CD14-positive monocyte (primary cell): ENCODE data around the gene CYP19A1. TPM values are rescaled to one million over a fixed set of nuclear protein-coding genes. Genes with fewer than 3 reads are reported as not detected.
A peak's percentile ranks its signal among the peaks of the same experiment; 100 is the strongest.

Experiments used
- DNase-seq, 3 donors: peaks; one replicate each; pipeline ENCODE4 v3.0.0-alpha.2; 2011 to 2022
- H2AFZ ChIP-seq: 2 replicates; pipeline ENCODE4 v1.6.0; 2012; ENCODE audit warnings: mild to moderate bottlenecking, low read depth, low read length, inconsistent platforms; ENCODE audit not compliant: insufficient read depth, poor library complexity, severe bottlenecking
- H3K27ac ChIP-seq, 2 donors: 1 replicate in 1 of 2; 2 replicates in 1 of 2; pipeline ENCODE4 v1.5.1; 2012 to 2013; ENCODE audit warnings: low read length in 2 of 2, control low read depth in 1 of 2, inconsistent platforms in 1 of 2, low read depth in 1 of 2, mild to moderate bottlenecking in 1 of 2
- H3K27me3 ChIP-seq, 2 donors: one replicate each; pipeline versions ENCODE4 v1.6.0 to v1.6.1; 2011 to 2013; ENCODE audit warnings: low read length in 2 of 2; ENCODE audit not compliant: control insufficient read depth in 2 of 2, insufficient read depth in 2 of 2
- H3K36me3 ChIP-seq, 2 donors: replicated peaks in 1 of 2; 1 replicate in 1 of 2; 2 replicates in 1 of 2; pipeline versions ENCODE4 v1.5.1 to v1.6.1; 2012 to 2013; ENCODE audit warnings: low read length in 2 of 2, control low read depth in 1 of 2, inconsistent platforms in 1 of 2, mild to moderate bottlenecking in 1 of 2; ENCODE audit not compliant: insufficient read depth in 2 of 2, control insufficient read depth in 1 of 2
- H3K4me1 ChIP-seq, 2 donors: 1 replicate in 1 of 2; 2 replicates in 1 of 2; pipeline versions ENCODE4 v1.5.1 to v1.6.1; 2012 to 2013; ENCODE audit warnings: low read length in 2 of 2, control low read depth in 1 of 2, inconsistent platforms in 1 of 2, mild to moderate bottlenecking in 1 of 2, moderate library complexity in 1 of 2; ENCODE audit not compliant: insufficient read depth in 2 of 2, control insufficient read depth in 1 of 2
- H3K4me2 ChIP-seq: replicated peaks from 2 replicates; pipeline ENCODE3; 2012; ENCODE audit warnings: low read length, moderate library complexity, mild to moderate bottlenecking; ENCODE audit not compliant: poor library complexity, severe bottlenecking; ENCODE audit errors: extremely low read depth
- H3K4me3 ChIP-seq, 3 experiments: fragments of 200-600 bp in 1 of 3; sonication (generic) in 1 of 3; replicated peaks in 1 of 3; 1 replicate in 2 of 3; 2 replicates in 1 of 3; pipeline ENCODE4 v1.5.1; 2011 to 2013; ENCODE audit warnings: low read length in 3 of 3, mild to moderate bottlenecking in 3 of 3, control low read depth in 2 of 3, low read depth in 2 of 3, inconsistent platforms in 1 of 3, moderate library complexity in 1 of 3
- H3K79me2 ChIP-seq: 2 replicates; pipeline ENCODE4 v1.6.0; 2012; ENCODE audit warnings: mild to moderate bottlenecking, control low read depth, inconsistent platforms, low read length, moderate library complexity; ENCODE audit not compliant: insufficient read depth
- H3K9ac ChIP-seq: 2 replicates; pipeline ENCODE4 v1.6.0; 2017; ENCODE audit warnings: low read length, mild to moderate bottlenecking; ENCODE audit not compliant: insufficient read depth, poor library complexity, severe bottlenecking
- H3K9me3 ChIP-seq, 2 donors: replicated peaks in 1 of 2; 1 replicate in 1 of 2; 2 replicates in 1 of 2; pipeline versions ENCODE4 v1.5.1 to v1.6.1; 2012 to 2013; ENCODE audit warnings: low read length in 2 of 2, control low read depth in 1 of 2; ENCODE audit not compliant: control insufficient read depth in 1 of 2, insufficient read depth in 1 of 2
- H4K20me1 ChIP-seq: 2 replicates; pipeline ENCODE4 v1.6.0; 2012; ENCODE audit warnings: mild to moderate bottlenecking, low read length, control low read depth, moderate library complexity; ENCODE audit not compliant: insufficient read depth
- H3K27ac Mint-ChIP-seq, 7 donors: one replicate each; pipeline ENCODE4 v1.8.0; 2020; ENCODE audit warnings: mild to moderate bottlenecking in 7 of 7, mixed read lengths in 7 of 7, moderate library complexity in 6 of 7, inconsistent platforms in 2 of 7
- H3K27me3 Mint-ChIP-seq, 3 donors: one replicate each; pipeline ENCODE4 v1.8.0; 2021 to 2022; ENCODE audit warnings: low read depth in 3 of 3, mild to moderate bottlenecking in 3 of 3, mixed read lengths in 3 of 3, moderate library complexity in 3 of 3, inconsistent platforms in 1 of 3
- H3K36me3 Mint-ChIP-seq, 2 donors: one replicate each; pipeline ENCODE4 v1.8.0; 2020; ENCODE audit warnings: mixed read lengths in 2 of 2, inconsistent platforms in 1 of 2, mild to moderate bottlenecking in 1 of 2
- H3K4me1 Mint-ChIP-seq: one replicate; pipeline ENCODE4 v1.8.0; 2020; ENCODE audit warnings: mild to moderate bottlenecking, mixed read lengths
- H3K4me3 Mint-ChIP-seq, 2 donors: one replicate each; pipeline ENCODE4 v1.8.0; 2020; ENCODE audit warnings: mild to moderate bottlenecking in 2 of 2, mixed read lengths in 2 of 2, moderate library complexity in 1 of 2
- H3K9me3 Mint-ChIP-seq, 7 donors: one replicate each; pipeline ENCODE4 v1.8.0; 2020 to 2022; ENCODE audit warnings: mixed read lengths in 7 of 7, mild to moderate bottlenecking in 6 of 7, moderate library complexity in 6 of 7, inconsistent platforms in 2 of 7
- CTCF ChIP-seq: fragments of 200-600 bp; IDR thresholded peaks from one replicate; pipeline ENCODE4 v1.8.0; 2022; ENCODE audit warnings: antibody characterized with exemption, mild to moderate bottlenecking
- WGBS: methylation state at CpG from one replicate; pipeline ENCODE4 v1.1.5; 2013; ENCODE audit warnings: missing lambda C conversion rate; ENCODE audit not compliant: insufficient coverage; 5-methylcytosine and 5-hydroxymethylcytosine counted together
- intact Hi-C, 2 donors: fragments of 100-400 bp; cut with micrococcal nuclease; formaldehyde crosslinking; loops; one replicate each; pipeline versions ENCODE4 v1.15.0 to v1.15.1; 2023
- polyA plus RNA-seq, 3 donors: library from polyadenylated mRNA; depleted of rRNA in 1 of 3; unstranded in 2 of 3; stranded (reverse) in 1 of 3; fragments of 300-500 nt in 2 of 3; fragments of >200 nt in 1 of 3; fragmentation: Illumina TruSeq in 2 of 3; gene quantifications; 1 replicate in 2 of 3; 2 replicates in 1 of 3; pipeline ENCODE4 v1.2.3, GENCODE V29; 2012 to 2021

CYP19A1 gene
- polyA plus RNA-seq, 3 donors: not detected

DNA sequence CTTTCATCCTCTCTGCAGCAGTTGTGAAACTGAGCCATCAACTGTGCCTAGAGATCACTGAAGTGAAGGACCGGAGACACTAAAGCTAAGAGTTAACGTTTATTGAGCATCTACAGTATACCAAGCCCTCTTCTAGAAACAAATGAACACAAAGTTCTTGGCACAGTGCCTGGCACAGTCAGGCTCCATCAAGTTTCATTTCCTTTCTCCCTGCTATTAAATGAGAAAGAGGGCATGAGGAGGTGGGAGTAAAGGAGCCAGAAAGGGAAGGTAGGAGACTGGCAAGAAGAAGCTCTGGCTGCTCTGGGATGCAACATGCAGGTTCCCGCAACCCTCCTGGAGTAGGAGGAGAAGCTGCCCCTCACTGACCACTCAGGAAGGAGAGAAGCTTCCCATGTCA lies 30.6 kb downstream of the CYP19A1 start:
- H3K36me3 Mint-ChIP-seq: no peaks in the 10 kb centered on the region
- peaks cover 9 to 10% of the 10 kb centered on the region in 2 donors for H3K4me1 ChIP-seq
- H3K27ac ChIP-seq: no peak overlapping the region
- peak overlapping the region; percentile 1 for H2AFZ ChIP-seq
- no peak overlapping the region for H3K27ac Mint-ChIP-seq
- H3K27me3 Mint-ChIP-seq: peaks cover 3 to 11% (median 4%) of the 10 kb centered on the region in 3 donors
- no CpG with 5 or more reads among the region's 3 CpGs for WGBS
- H3K9me3 ChIP-seq: no peaks in the 10 kb centered on the region
- intact Hi-C loops: no loop called here
- no peak for DNase-seq
- H3K4me3 Mint-ChIP-seq: no peak overlapping the region
- H3K9me3 Mint-ChIP-seq: peaks cover 0 to 2% (median 0%) of the 10 kb centered on the region in 7 donors
- H3K27me3 ChIP-seq: no peaks in the 10 kb centered on the region
- no peaks in the 10 kb centered on the region for H3K79me2 ChIP-seq
- H3K4me3 ChIP-seq: no peak overlapping the region
- no peak overlapping the region for H3K4me2 ChIP-seq
- H4K20me1 ChIP-seq: no peaks in the 10 kb centered on the region
- H3K4me1 Mint-ChIP-seq: peaks cover 27% of the 10 kb centered on the region
- no peaks in the 10 kb centered on the region for H3K36me3 ChIP-seq
- H3K9ac ChIP-seq: no peak overlapping the region
- no peak for TF ChIP-seq CTCF

DNA sequence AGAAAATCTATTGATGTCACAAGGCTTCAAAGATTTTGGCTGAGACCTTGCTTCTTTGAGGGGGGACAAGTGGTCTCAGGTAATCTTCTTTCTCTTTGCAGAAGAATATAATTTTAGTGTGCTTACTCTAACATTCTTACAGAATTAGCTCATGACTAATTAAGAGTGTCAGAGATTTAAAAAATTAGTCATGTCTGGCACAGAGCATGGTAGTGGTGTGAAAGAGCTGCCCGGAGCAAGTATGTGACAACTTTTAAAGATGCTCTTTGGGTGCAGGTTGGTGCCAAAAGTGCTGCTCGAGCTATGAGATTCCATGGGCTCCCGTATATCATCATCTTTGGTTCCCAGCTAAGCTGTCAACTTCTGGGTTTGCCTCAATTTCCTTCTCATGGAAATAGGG lies 31.1 kb downstream of the CYP19A1 start:
- no peak for DNase-seq
- no peak overlapping the region for H3K27ac ChIP-seq
- no peaks in the 10 kb centered on the region for H3K36me3 ChIP-seq
- no peak for TF ChIP-seq CTCF
- no peak overlapping the region for H3K9ac ChIP-seq
- 100% methylated on average over 2 of the region's 3 CpGs for WGBS
- Mint-ChIP-seq H3K27ac (no peak overlapping the region), H3K27me3 (peaks cover 3 to 11% (median 4%) of the 10 kb centered on the region in 3 donors), H3K4me1 (peaks cover 23% of the 10 kb centered on the region), H3K9me3 (peaks cover 0 to 2% (median 0%) of the 10 kb centered on the region in 7 donors), H3K4me3 (no peak overlapping the region), H3K36me3 (no peaks in the 10 kb centered on the region)
- no peak overlapping the region for H3K4me2 ChIP-seq
- H2AFZ ChIP-seq: no peak overlapping the region
- H3K9me3 ChIP-seq: no peaks in the 10 kb centered on the region
- H3K79me2 ChIP-seq: no peaks in the 10 kb centered on the region
- H3K4me1 ChIP-seq: peaks cover 9 to 10% of the 10 kb centered on the region in 2 donors
- intact Hi-C loops: no loop called here
- no peaks in the 10 kb centered on the region for H3K27me3 ChIP-seq
- no peaks in the 10 kb centered on the region for H4K20me1 ChIP-seq
- no peak overlapping the region for H3K4me3 ChIP-seq
